DLD1 (cell line): ENCODE results near the gene MACF1.

ENCODE experiments used
- in situ Hi-C: cut with HindIII; loops from 2 replicates; pipeline ENCODE4 v1.10.0; 2017; ENCODE audit warnings: low sequenced_read_pairs

Gene MACF1

DNA sequence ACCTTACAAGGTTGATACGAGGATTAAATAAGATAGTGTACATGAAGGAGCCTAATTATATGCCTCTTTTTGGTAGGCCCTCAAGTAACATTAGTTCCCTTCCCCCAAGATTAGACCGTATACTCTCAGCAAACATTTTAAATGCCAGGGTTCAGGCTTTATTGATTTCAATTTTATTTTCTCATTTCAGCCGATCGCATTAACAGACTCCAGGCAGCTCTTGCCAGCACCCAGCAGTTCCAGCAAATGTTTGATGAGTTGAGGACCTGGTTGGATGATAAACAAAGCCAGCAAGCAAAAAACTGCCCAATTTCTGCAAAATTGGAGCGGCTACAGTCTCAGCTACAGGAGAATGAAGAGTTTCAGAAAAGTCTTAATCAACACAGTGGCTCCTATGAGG lies 182.5 kb downstream of the MACF1 start:
- in situ Hi-C loops = no loop called here

DNA sequence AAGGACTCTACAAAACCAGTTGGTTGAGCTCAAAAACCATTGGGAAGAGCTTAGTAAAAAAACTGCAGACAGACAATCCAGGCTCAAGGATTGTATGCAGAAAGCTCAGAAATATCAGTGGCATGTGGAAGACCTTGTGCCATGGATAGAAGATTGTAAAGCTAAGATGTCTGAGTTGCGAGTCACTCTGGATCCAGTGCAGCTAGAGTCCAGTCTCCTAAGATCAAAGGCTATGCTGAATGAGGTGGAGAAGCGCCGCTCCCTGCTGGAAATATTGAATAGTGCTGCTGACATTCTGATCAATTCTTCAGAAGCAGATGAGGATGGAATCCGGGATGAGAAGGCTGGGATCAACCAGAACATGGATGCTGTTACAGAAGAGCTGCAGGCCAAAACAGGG lies 183.0 kb downstream of the MACF1 start:
- in situ Hi-C loops = no loop called here

DNA sequence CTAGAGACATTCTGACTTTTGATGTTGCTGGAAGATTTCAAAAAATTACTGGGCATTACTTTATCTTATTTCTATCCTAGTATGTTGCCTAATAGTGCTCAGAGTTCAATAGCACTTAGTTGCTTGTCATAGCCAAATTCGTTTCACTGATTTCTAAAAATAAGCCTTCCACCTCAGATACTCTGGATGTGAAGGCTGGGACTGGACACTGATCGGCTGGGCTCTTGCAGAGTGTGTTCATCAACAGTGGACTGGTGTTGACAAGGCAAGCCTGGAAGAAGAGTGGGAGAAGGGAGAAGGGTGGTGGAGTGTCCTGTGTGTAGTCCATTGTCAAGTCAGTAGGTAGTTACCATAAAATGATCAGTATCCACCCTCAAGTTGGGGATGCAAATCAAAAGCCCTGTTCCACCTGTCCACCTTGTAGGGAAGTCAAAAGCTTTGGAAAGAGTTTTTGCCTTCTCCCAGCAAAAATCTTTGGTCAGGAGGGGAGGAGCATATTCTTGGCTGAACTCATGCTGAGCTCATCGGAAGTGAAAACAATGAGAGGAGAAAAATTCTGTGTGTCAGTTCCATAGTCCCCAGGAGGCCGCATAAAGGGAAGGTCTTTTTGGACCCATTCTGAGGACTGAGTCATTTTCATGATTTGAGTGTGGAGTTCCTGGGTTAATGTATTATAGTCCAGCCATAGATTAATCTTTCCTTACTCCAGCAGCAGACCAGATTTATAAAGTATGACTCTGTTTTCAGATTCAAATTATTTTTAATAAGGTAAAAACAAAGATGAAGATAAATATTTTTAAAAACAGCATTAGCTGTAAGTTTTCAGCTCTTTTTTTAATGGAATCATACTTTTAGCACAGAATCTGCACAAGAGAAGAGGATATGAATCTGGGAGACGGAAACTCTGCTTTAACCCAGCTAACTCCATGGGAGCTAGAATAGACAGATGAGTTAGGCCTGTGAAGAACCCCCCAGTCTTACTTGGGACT lies 187.5 kb downstream of the MACF1 start:
- in situ Hi-C loops = no loop called here

DNA sequence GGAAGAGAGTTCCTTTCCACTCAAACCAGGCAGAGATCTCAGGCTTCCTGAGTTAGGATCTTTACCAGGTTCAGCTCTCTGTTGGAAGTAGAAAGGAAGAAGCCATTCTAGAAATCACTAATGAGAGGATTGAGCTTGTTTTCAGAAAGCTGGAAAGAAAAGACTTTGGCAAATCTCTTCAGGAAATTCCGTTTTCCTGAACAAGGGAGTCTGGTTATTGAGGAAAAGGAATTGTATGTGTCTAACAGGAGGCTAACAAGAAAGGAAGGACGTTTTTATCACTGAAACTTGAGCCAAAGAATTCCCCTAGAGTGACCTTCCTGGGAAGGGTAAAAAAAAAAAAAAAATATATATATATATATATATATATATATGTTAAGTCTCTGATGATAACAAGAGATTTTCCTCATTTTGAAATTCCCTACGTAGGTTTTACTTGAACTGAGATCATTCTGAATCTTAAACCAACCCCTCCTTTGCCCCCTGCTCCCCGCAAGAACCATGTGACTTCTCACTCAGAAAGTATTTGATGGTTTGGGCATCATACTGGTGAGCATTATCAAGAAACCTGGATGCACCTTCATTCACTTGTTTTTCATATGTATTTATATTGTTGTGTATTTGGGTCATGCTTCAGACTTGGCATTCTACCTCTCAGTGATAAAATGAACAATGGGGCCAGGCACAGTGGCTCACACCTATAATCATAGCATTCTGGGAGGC lies 188.5 kb downstream of the MACF1 start:
- in situ Hi-C loops = no loop called here

DNA sequence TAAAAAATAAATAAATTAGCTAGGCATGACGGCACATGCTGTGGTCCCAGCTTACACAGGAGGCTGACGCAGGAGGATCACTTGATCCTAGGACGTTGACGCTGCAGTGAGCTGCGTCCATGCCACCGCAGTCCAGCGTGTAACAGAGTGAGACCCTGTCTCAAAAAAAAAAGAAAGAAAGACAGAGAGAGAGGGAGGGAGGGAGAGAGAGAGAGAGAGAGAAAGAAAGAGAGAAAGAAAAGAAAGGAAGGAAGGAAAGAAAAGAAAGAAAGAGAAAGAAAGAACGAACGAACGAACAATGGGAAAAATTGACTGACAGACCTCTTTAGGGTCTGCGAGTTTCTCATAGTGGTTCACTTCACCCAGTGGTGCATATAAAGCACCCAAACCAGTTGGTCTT lies 189.2 kb downstream of the MACF1 start:
- in situ Hi-C loops = no loop called here

DNA sequence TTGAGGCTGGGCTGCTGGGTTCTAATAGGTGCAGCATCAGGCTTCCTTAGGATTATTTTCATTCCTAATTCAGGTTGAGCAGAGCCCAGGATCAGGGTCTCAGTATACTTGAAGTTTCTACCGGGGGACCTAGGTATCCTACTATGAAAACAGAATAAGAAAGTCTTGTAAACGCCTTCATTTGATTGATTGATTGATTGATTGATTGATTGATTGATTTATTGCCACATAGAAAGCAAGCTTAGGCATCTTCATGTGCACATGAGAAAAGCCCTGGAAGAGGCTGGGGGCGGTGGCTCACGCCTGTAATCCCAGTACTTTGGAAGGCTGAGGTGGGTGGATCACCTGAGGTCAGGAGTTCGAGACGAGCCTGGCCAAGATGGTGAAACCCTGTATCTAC lies 189.6 kb downstream of the MACF1 start:
- in situ Hi-C loops = no loop called here

DNA sequence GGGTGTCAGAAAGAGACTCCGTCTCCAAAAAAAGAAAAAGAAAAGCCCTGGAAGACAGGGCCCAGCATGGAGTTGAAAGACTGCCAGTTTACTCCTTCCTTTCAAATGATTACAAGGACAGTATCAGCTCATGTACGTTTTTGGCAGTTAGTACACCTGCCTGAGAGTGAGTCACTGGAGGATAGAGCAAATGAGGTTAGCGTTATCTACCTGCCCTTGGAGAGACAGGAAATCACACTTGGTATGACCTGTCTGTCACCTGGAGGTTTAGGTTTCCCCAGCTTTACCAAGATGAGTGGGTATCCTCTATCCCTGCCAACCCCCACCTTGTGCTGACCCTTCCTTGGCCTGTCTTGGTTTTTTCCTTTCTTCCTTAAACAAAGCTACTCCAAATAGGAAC lies 190.1 kb downstream of the MACF1 start:
- in situ Hi-C loops = no loop called here

DNA sequence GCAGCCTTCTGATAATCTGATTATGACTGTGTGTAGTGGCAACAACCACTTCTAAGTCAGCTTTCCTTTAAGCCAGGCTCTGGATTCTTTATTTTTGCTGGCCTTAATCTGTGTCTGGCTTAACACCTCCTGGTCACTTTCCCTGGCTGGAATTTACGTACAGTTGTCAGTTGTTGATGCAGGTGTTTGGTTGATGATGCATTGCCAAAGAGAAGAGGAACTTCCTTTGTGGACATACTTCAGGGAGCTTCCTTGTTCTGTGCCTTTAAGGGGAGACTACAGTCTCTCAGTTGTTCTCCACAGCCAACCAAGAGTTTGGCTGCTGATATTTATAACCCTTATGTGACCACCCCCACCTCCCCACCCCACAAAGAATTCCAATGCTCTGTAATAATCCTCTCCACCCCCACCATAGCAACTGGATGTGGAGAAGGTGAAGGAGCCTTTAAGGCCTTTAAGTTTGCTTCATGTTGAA lies 190.9 kb downstream of the MACF1 start:
- in situ Hi-C loops = no loop called here

DNA sequence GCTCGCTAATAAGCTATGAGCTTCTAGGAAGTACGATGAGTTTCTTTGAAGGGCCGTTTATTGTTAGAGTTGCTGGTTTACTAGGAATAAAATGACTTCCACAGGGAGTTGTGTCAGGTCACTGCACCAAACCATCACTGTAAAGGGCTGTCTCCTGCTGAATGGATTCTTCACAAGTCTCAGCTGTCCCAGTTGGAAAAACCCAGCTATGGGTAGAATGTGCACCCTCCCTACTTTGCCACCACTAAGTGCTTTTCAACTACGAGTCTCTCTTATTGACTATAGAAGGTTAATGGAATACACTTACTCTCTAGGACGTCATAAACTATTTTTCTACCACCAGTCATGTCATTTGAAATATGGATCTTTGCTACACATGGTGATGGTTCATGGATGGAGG lies 192.2 kb downstream of the MACF1 start:
- in situ Hi-C loops = no loop called here

DNA sequence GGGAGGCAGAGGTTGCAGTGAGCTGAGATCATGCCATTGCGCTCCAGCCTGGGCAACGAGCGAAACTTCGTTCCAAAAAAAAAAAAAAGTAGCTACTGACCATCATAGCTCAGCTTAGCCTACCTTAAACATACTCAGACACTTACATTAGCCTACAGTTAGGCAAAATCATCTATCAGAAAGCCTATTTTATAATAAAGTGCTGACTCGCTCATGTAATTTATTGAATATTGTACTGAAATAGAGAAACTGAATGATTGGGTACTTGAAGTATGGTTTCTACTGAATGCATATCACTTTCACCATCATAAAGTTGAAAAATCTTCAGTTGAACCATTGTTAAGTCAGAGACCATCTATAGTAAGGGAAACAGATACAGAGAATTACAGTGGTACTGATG lies 193.0 kb downstream of the MACF1 start:
- in situ Hi-C loops = no loop called here

DNA sequence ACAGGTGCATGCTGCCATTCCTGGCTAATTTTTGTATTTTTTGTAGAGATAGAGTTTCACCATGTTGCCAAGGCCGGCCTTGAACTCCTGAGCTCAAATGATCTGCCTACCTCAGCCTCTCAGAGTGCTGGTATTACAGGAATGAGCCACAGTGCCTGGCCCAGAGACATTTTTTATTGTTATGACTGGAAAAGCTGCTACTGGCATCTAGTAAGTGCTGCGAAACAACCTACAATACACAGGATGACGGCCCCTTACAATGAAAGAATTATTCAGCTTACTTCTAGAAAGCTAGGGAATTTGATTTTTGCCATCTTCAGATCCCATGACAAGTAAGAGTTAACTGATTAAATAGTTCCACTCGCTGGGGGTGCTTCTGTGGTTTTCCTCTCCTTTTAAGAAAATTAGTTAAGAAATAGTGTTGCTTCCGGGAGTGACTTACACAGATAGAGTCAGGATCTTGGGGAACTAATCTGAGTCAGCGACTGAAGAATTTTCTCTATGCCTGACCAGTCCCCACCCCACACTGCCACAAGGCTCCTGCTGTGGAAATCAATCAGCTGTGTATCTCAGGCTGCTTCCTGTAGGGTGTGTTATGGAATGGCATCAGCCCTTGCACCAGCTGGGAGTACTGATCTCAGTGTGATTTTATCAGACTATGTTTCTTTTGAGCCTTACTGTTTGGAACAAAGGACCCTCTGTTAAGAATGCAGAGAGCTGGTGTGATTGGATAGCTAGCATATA lies 194.0 kb downstream of the MACF1 start:
- in situ Hi-C loops = no loop called here

DNA sequence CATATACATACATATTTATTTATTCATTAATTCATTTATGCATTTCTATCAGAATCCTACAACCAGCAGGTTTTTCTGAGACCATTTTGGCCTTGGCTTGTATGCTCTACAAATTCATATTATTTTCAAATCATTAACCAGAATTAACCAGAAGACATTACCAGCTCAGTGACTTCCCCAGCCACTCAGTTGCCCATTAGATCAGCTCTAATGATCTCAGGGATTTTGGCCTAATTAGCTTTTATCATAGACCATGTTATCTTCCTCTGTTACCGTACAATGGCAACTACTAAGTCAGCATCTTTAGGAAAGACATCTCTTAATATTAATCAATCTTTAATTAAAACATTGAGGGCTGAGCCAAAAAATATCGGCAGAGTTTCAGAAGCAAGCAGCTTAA lies 196.6 kb downstream of the MACF1 start:
- in situ Hi-C loops = no loop called here

DNA sequence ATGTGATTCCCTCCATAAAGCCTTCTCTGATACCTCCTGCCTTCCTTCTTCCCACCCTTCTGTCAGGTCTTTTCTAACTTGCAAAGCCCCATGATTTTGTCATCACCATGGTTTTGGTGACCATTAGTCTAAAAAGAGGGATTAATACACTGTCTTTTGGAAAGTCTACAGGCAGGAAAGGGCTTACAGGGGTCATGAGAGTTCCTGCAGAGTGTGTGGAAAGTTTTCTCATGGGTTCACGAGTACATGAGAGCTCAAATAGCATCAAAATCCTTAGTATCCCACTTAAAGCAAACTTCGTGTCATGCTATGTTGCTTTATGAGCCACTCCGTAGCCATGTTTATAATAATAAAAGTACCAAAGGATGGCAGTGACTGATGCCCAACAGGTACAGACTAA lies 200.4 kb downstream of the MACF1 start:
- in situ Hi-C loops = no loop called here

DNA sequence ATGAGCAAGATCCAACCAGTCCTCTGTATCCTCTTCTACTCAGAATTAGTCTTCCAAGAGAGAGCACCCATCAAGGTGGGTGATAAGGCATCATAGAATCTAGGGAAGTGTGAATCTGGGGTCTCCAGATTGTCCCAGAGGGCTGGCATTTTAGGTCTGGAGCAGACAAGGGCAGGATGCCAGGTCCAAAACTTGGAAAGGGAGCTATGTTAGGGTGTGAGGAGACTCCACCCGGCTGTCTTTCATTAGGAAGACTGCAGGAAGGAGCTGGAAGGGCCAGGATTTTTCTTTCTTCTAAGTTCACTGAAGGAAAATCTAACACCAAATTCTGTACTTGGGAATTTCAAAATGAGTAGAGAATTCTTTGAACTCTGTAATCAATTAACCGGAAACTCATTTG lies 200.9 kb downstream of the MACF1 start:
- in situ Hi-C loops = no loop called here

DNA sequence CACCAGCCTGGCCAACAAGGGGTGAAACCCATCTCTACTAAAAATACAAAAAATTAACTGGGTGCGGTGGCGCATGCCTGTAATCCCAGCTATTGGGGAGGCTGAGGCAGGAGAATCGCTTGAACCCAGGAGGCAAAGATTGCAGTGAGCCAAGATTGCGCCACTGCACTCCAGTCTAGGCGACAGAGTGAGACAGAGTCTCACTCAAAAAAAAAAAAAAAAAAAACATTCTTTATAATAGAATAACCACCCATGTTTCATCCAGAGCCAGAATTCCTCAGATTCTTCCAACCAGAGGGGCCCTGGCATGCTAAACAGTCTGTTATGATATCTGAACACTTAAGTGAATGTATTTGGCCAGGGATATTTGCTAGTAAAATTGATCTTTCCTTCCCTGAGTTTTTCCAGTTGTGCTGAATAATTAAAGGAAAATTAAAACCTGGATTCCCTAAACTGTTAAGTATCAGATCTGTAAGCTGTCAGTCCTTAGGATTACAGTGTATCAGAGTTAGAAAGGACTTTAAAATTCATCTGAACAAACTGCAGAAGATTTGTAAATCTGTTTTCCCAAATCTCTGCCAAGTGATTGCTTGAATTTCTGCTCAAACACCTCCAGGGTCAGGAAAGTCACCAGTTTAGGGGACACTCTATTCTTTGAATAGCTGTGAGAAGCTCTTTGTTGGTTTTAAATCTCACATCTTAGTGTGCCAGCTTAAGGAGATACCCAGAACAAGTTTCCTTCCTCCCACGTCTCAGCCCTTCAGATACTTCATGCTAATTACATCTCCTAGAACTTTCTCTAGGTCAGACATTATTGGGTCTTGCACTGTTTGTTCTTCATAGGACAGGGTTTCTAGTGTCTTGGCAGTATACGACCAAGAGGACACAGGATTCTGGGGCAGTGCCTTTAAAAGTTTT lies 202.3 kb downstream of the MACF1 start:
- in situ Hi-C loops = no loop called here

DNA sequence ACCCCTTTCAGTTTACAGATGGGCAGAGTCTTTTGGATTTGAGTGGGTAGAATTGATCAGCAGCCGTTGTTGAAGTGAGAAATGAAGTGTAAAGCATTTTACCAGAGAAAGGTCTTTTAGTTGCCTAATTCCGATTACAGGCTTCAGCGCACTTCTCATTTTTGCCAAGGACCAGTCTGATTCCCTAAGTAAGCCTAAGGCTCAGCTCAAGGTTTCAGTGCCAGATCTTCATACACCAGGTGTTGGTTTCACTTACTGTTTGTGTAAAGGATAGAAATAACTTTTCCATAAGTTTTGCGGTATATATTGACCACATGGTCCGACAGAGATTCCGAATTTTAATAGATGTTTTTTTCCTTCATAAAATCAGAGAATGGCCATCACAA lies 203.0 kb downstream of the MACF1 start:
- in situ Hi-C loops = no loop called here

DNA sequence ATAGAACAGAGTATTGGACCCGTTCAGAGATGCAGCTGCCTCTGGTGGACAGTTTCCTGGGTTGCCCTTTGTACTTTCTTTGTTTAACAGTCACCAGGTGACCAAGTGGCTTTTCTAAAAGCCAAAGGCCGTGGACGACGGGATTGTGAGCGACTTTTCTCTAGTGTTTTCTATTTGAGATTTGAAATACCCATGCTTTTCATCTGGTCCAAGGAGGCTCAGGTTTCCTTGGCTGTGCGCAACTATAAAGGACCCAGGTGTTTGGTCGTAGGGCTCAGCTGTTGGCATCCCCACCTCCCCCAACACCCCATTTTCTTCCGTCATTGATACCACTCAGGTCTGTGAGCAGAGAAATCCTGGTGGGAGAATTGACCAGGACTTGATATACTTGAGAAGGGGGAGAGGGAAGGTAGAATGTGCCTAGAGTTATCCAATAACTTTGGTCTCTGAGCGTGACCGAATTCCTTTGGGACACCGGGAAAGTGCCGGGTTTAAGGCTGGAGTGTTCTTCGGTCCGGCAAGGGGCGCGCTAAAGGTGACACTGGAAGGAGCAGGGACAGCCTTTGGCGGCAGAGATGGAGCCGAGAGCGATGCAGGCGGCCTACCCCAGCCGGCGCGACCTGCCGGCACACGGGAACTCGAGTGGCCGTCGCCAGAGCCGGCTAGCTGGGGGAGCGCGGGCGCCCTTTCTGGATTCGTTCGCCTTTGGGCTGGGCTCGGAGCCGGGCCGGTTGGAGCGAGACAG lies 203.6 kb downstream of the MACF1 start:
- in situ Hi-C loops = no loop called here

DNA sequence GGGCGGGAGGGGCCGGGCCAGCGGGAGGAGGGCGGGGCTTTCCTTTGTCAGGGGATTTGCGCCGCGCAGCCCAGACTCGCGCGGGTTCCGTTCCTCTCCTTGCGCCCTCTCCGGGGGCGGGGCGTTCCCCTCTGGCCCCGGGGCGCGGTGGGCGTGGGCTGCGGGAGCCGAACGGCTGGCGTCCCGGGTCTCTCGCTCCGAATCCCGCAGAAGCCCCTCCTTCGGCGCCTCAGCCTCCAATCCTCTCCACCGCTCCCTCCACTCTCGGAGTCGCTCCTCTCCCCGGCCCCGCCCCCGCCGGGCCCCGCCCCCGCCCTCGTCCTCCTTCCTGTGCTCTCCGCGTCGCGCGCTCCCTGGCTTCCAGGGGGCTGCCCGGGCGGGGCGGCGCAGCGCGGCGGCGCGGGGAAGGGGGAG lies 204.2 kb downstream of the MACF1 start:
- in situ Hi-C loops = no loop called here

DNA sequence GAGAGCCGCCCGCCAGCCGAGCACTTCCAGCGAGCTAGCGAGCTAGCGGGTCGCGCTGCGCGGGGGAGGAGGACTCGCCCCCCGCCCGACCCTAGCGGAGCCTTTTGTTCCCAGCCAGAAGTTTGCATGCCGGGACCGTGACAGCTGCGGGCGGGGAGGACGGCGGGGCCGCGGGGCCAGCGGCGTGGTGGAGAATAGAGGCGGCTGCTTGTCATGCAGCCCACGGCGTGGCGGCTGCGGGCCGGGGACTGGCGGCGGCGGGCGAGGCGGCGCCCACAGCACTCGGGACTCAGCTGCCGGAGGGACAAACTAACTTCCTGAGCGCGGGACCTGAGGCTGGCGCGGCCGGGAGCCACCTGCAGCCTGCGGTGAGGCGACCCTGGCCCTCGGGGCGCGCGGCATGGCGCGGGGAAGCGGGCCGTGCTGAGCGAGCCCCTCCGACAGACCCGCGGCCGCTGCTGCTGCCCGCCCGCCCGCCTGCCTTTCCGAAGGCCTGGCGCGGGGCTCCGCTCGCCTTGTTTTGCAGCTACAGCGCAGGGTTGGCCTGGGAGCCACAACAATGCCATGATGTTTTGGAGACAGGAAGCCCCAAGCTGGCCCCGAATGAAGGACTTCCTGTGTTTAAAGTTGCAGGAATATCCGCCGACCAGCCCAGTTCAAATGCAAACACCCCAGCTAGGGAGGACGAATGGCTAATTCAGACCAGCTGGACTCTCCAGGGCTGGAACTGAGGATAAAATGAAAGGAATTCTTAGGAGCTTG lies 204.7 kb downstream of the MACF1 start:
- in situ Hi-C loops = no loop called here
